HEK293 (cell line): ENCODE data around the gene LEUTX.

ENCODE experiments used
- CTCF ChIA-PET: fragments of 350-600 bp; formaldehyde crosslinking; extraction: SDS; loops from one replicate; lab custom pipeline; 2021; ENCODE audit warnings: antibody characterized with exemption; lab: Yijun Ruan, JAX
- POLR2A ChIA-PET: fragments of 300-600 bp; formaldehyde crosslinking; extraction: SDS; loops from one replicate; lab custom pipeline; 2020; ENCODE audit warnings: antibody characterized with exemption, inconsistent platforms; lab: Yijun Ruan, JAX
- H3K27ac ChIP-seq: fragments of 200-500 bp; sonication (Bioruptor generic); 2 replicates; pipeline ENCODE4 v1.5.1; 2014; ENCODE audit warnings: low read depth, low read length, control low read depth, inconsistent platforms; ENCODE audit errors: extremely low read depth
- H3K36me3 ChIP-seq, 2 experiments: fragments of 200-500 bp in 1 of 2; sonication (Bioruptor generic) in 1 of 2; 1 replicate in 1 of 2; 2 replicates in 1 of 2; pipeline ENCODE4 v1.5.1; 2014 to 2017; ENCODE audit warnings: inconsistent platforms in 2 of 2, low read length in 2 of 2; ENCODE audit not compliant: control insufficient read depth in 2 of 2, insufficient read depth in 1 of 2
- H3K4me1 ChIP-seq: fragments of 200-500 bp; sonication (Bioruptor generic); 2 replicates; pipeline ENCODE4 v1.5.1; 2014; ENCODE audit warnings: mild to moderate bottlenecking, low read length, inconsistent platforms; ENCODE audit not compliant: control insufficient read depth, insufficient read depth
- H3K4me3 ChIP-seq: 2 replicates; pipeline ENCODE4 v1.5.1; 2011; ENCODE audit warnings: low read depth, mild to moderate bottlenecking, control low read depth, low read length, moderate library complexity
- H3K9me3 ChIP-seq: fragments of 200-500 bp; sonication (Bioruptor generic); 2 replicates; pipeline ENCODE4 v1.5.1; 2014; ENCODE audit warnings: low read depth, low read length, inconsistent platforms; ENCODE audit not compliant: control insufficient read depth, insufficient read depth
- BCL11A ChIP-seq: fragments of 450-650 bp; formaldehyde crosslinking; IDR thresholded peaks from 2 replicates; pipeline ENCODE4 v1.5.1; 2016; ENCODE audit warnings: low read depth, missing biosample characterization, missing genetic modification characterization
- RBAK ChIP-seq: fragments of 450-650 bp; formaldehyde crosslinking; IDR thresholded peaks from 2 replicates; pipeline ENCODE4 v1.5.1; 2016; ENCODE audit warnings: missing biosample characterization, missing genetic modification characterization
- SCRT1 ChIP-seq: fragments of 450-650 bp; formaldehyde crosslinking; IDR thresholded peaks from 2 replicates; pipeline ENCODE4 v1.5.1; 2016; ENCODE audit warnings: missing biosample characterization, missing genetic modification characterization, borderline replicate concordance
- ZBTB17 ChIP-seq: fragments of 450-650 bp; formaldehyde crosslinking; IDR thresholded peaks from 2 replicates; pipeline ENCODE4 v1.5.1; 2016; ENCODE audit warnings: missing biosample characterization, missing genetic modification characterization
- ZFP37 ChIP-seq: fragments of 450-650 bp; formaldehyde crosslinking; IDR thresholded peaks from 2 replicates; pipeline ENCODE4 v1.5.1; 2016; ENCODE audit warnings: missing biosample characterization, missing genetic modification characterization
- ZNF169 ChIP-seq: fragments of 450-650 bp; formaldehyde crosslinking; IDR thresholded peaks from 2 replicates; pipeline ENCODE4 v1.5.1; 2016; ENCODE audit warnings: missing biosample characterization, missing genetic modification characterization
- ZNF174 ChIP-seq: fragments of 450-650 bp; formaldehyde crosslinking; IDR thresholded peaks from 2 replicates; pipeline ENCODE4 v1.5.0; 2017; ENCODE audit warnings: missing biosample characterization, mild to moderate bottlenecking, missing genetic modification characterization
- ZNF274 ChIP-seq, 2 experiments: fragments of 200-500 bp in 1 of 2; fragments of 450-650 bp in 1 of 2; sonication (Bioruptor generic) in 1 of 2; formaldehyde crosslinking in 1 of 2; IDR thresholded peaks; 2 replicates each; pipeline versions ENCODE4 v1.5.1 to v1.6.1; 2014 to 2016; ENCODE audit warnings: borderline replicate concordance in 1 of 2, inconsistent platforms in 1 of 2, low read length in 1 of 2, missing biosample characterization in 1 of 2, missing genetic modification characterization in 1 of 2
- ZNF335 ChIP-seq: fragments of 450-650 bp; formaldehyde crosslinking; conservative IDR thresholded peaks from 2 replicates; pipeline ENCODE4 v1.5.1; 2016; ENCODE audit warnings: missing biosample characterization, missing genetic modification characterization
- ZNF473 ChIP-seq: fragments of 450-650 bp; formaldehyde crosslinking; IDR thresholded peaks from 2 replicates; pipeline ENCODE4 v1.5.1; 2017; ENCODE audit warnings: missing biosample characterization, missing genetic modification characterization
- ZNF768 ChIP-seq: fragments of 450-650 bp; formaldehyde crosslinking; IDR thresholded peaks from 2 replicates; pipeline ENCODE4 v1.5.1; 2018; ENCODE audit warnings: missing biosample characterization, mild to moderate bottlenecking, missing genetic modification characterization
- TF ChIP-seq, protein P1 (sequence below): fragments of 450-650 bp; formaldehyde crosslinking; IDR thresholded peaks from 2 replicates; pipeline ENCODE4 v1.5.1; 2016; ENCODE audit warnings: missing biosample characterization, missing genetic modification characterization, borderline replicate concordance
- TF ChIP-seq, protein P2 (sequence below): fragments of 450-650 bp; formaldehyde crosslinking; IDR thresholded peaks from 2 replicates; pipeline ENCODE4 v1.5.1; 2016; ENCODE audit warnings: missing biosample characterization, missing genetic modification characterization
- TF ChIP-seq, protein P3 (sequence below): fragments of 450-650 bp; formaldehyde crosslinking; IDR thresholded peaks from 2 replicates; pipeline ENCODE4 v1.5.1; 2016; ENCODE audit warnings: missing biosample characterization, missing genetic modification characterization
- TF ChIP-seq, protein P4 (sequence below): fragments of 450-650 bp; formaldehyde crosslinking; IDR thresholded peaks from 2 replicates; pipeline ENCODE4 v1.5.1; 2016; ENCODE audit warnings: missing biosample characterization, missing genetic modification characterization

The LEUTX gene

DNA sequence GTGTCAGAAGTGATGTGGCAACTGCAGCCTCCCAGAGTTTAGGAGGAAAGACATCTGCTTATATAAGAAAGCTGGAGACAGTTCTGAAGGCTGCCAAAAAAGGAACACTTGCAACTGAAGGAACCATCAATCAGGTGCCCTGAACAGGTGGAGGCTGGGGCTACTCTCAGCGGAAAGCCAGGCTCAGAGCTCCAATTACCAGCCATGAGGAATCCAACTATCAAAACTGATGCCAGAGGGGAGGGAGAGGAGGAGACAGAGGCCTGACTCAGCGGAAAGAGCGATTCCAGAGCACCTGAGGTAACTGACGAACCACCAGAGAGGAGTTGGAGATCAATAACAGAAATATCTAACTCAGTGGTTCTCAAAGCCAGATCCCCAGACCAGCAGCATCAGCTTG lies 24.3 kb downstream of the LEUTX start:
- H3K36me3 ChIP-seq = peaks cover 0 to 5% of the 10 kb centered on the region in 2 experiments; a peak in 1 of 3 replicates
- no peak overlapping the region for H3K4me3 ChIP-seq
- TF ChIP-seq, protein P1, sequence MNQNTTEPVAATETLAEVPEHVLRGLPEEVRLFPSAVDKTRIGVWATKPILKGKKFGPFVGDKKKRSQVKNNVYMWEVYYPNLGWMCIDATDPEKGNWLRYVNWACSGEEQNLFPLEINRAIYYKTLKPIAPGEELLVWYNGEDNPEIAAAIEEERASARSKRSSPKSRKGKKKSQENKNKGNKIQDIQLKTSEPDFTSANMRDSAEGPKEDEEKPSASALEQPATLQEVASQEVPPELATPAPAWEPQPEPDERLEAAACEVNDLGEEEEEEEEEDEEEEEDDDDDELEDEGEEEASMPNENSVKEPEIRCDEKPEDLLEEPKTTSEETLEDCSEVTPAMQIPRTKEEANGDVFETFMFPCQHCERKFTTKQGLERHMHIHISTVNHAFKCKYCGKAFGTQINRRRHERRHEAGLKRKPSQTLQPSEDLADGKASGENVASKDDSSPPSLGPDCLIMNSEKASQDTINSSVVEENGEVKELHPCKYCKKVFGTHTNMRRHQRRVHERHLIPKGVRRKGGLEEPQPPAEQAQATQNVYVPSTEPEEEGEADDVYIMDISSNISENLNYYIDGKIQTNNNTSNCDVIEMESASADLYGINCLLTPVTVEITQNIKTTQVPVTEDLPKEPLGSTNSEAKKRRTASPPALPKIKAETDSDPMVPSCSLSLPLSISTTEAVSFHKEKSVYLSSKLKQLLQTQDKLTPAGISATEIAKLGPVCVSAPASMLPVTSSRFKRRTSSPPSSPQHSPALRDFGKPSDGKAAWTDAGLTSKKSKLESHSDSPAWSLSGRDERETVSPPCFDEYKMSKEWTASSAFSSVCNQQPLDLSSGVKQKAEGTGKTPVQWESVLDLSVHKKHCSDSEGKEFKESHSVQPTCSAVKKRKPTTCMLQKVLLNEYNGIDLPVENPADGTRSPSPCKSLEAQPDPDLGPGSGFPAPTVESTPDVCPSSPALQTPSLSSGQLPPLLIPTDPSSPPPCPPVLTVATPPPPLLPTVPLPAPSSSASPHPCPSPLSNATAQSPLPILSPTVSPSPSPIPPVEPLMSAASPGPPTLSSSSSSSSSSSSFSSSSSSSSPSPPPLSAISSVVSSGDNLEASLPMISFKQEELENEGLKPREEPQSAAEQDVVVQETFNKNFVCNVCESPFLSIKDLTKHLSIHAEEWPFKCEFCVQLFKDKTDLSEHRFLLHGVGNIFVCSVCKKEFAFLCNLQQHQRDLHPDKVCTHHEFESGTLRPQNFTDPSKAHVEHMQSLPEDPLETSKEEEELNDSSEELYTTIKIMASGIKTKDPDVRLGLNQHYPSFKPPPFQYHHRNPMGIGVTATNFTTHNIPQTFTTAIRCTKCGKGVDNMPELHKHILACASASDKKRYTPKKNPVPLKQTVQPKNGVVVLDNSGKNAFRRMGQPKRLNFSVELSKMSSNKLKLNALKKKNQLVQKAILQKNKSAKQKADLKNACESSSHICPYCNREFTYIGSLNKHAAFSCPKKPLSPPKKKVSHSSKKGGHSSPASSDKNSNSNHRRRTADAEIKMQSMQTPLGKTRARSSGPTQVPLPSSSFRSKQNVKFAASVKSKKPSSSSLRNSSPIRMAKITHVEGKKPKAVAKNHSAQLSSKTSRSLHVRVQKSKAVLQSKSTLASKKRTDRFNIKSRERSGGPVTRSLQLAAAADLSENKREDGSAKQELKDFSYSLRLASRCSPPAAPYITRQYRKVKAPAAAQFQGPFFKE (tag by site-specific recombination) = no peak
- TF ChIP-seq ZNF274 (IDR thresholded peaks at IDR 0.05; ENCODE audit: low read length) = no peak
- TF ChIP-seq ZNF274 (tag by site-specific recombination; IDR thresholded peaks at IDR 0.05; ENCODE audit: borderline replicate concordance) = no peak
- peak; percentile 71 for TF ChIP-seq ZBTB17 (tag by site-specific recombination)
- no peak for TF ChIP-seq ZNF169 (tag by site-specific recombination)
- TF ChIP-seq SCRT1 (tag by site-specific recombination) = no peak
- ChIA-PET POLR2A (interaction anchor here (1.0 to 1.2 kb wide), 3 partner anchors 15 to 31 kb away, joined by 3 to 4 read pairs (median 3); no protein-coding TSS in a partner anchor), CTCF (interaction anchor here (0.5 to 10.4 kb wide), 10 partner anchors 9 to 336 kb away, joined by 3 to 109 read pairs (median 4); no protein-coding TSS in a partner anchor)
- no peaks in the 10 kb centered on the region; the same call in 1 of the 2 replicates for H3K9me3 ChIP-seq
- H3K27ac ChIP-seq = no peak overlapping the region
- H3K4me1 ChIP-seq = 0 out of 2 replicates have a peak, but pooled peaks cover 3% of the 10 kb centered on the region

DNA sequence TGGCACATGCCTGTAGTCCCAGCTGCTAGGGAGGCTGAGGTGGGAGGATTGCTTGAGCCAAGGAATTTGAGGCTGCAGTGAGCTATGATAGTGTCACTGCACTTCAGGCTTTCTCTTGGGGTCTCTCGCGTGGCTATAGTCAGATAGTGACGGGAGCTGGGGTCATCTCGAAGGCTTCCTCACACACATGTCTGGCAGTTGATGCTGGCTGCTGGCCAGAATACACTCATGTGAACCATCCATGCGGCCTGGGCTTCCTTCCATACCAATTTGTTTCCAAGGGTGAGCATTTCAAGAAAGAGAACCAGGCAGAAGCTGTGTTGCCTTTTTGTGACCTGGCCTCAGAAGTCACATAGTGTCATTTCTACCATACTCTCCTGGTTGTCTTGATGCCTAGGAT lies 26.4 kb downstream of the LEUTX start:
- Histone ChIP-seq H3K27ac (no peak overlapping the region), H3K9me3 (no peaks in the 10 kb centered on the region; the same call in 1 of the 2 replicates), H3K4me3 (no peak overlapping the region), H3K36me3 (no peaks in the 10 kb centered on the region; a peak in 1 of 3 replicates), H3K4me1 (0 out of 2 replicates have a peak, but pooled peaks cover 3% of the 10 kb centered on the region)
- POLR2A ChIA-PET = interaction anchor here (1.5 kb wide), 1 partner anchor 28 kb away, joined by 4 read pairs; no protein-coding TSS in a partner anchor
- CTCF ChIA-PET = interaction anchor here (7.8 to 10.4 kb wide), 2 partner anchors 14 to 38 kb away, joined by 61 to 109 read pairs; no protein-coding TSS in a partner anchor
- TF ChIP-seq RBAK (tag by site-specific recombination) = no peak
- no peak for TF ChIP-seq BCL11A (tag by site-specific recombination)
- TF ChIP-seq ZFP37 = no peak
- TF ChIP-seq ZNF768 (tag by site-specific recombination) = no peak
- TF ChIP-seq, protein P2, sequence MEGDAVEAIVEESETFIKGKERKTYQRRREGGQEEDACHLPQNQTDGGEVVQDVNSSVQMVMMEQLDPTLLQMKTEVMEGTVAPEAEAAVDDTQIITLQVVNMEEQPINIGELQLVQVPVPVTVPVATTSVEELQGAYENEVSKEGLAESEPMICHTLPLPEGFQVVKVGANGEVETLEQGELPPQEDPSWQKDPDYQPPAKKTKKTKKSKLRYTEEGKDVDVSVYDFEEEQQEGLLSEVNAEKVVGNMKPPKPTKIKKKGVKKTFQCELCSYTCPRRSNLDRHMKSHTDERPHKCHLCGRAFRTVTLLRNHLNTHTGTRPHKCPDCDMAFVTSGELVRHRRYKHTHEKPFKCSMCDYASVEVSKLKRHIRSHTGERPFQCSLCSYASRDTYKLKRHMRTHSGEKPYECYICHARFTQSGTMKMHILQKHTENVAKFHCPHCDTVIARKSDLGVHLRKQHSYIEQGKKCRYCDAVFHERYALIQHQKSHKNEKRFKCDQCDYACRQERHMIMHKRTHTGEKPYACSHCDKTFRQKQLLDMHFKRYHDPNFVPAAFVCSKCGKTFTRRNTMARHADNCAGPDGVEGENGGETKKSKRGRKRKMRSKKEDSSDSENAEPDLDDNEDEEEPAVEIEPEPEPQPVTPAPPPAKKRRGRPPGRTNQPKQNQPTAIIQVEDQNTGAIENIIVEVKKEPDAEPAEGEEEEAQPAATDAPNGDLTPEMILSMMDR (tag by site-specific recombination) = no peak
- no peak for TF ChIP-seq ZNF473 (tag by site-specific recombination)
- no peak for TF ChIP-seq ZNF174
- TF ChIP-seq, protein P3, sequence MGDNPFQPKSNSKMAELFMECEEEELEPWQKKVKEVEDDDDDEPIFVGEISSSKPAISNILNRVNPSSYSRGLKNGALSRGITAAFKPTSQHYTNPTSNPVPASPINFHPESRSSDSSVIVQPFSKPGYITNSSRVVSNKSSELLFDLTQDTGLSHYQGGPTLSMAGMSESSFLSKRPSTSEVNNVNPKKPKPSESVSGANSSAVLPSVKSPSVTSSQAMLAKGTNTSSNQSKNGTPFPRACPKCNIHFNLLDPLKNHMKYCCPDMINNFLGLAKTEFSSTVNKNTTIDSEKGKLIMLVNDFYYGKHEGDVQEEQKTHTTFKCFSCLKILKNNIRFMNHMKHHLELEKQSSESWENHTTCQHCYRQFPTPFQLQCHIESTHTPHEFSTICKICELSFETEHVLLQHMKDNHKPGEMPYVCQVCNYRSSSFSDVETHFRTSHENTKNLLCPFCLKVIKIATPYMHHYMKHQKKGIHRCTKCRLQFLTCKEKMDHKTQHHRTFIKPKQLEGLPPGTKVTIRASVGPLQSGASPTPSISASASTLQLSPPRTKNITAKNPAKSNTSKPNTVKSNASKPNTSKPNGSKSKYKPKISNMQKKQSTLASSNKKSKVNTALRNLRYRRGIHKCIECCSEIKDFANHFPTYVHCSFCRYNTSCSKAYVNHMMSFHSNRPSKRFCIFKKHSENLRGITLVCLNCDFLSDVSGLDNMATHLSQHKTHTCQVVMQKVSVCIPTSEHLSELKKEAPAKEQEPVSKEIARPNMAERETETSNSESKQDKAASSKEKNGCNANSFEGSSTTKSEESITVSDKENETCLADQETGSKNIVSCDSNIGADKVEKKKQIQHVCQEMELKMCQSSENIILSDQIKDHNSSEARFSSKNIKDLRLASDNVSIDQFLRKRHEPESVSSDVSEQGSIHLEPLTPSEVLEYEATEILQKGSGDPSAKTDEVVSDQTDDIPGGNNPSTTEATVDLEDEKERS (tag by site-specific recombination) = no peak
- no peak for TF ChIP-seq ZNF335 (tag by site-specific recombination)
- TF ChIP-seq, protein P4, sequence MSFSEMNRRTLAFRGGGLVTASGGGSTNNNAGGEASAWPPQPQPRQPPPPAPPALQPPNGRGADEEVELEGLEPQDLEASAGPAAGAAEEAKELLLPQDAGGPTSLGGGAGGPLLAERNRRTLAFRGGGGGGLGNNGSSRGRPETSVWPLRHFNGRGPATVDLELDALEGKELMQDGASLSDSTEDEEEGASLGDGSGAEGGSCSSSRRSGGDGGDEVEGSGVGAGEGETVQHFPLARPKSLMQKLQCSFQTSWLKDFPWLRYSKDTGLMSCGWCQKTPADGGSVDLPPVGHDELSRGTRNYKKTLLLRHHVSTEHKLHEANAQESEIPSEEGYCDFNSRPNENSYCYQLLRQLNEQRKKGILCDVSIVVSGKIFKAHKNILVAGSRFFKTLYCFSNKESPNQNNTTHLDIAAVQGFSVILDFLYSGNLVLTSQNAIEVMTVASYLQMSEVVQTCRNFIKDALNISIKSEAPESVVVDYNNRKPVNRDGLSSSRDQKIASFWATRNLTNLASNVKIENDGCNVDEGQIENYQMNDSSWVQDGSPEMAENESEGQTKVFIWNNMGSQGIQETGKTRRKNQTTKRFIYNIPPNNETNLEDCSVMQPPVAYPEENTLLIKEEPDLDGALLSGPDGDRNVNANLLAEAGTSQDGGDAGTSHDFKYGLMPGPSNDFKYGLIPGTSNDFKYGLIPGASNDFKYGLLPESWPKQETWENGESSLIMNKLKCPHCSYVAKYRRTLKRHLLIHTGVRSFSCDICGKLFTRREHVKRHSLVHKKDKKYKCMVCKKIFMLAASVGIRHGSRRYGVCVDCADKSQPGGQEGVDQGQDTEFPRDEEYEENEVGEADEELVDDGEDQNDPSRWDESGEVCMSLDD = no peak
